GM11168 (cell line): ENCODE results near the gene BRSK2.
"Not testable (repeated sequence)": the region's sequence is repeated elsewhere in the genome, so short reads cannot be mapped to it uniquely, and the experiment has no call there.

Source experiments
- in situ Hi-C: fragments of 300-500 bp; cut with MboI; formaldehyde crosslinking; loops from one replicate; pipeline ENCODE4 v1.12.0; 2022; ENCODE audit warnings: low sequenced_read_pairs; ENCODE audit not compliant: unreplicated experiment

BRSK2 gene

GRCh38 chr11:1353383-1354124 is 36.2 kb upstream of the BRSK2 start:
- in situ Hi-C loops: no loop called here

GRCh38 chr11:1354125-1354938 is 35.4 kb upstream of the BRSK2 start:
- in situ Hi-C loops: no loop called here

- in situ Hi-C loops: no loop called here
Measured at GRCh38 chr11:1356007-1356435, 33.7 kb upstream of the BRSK2 start.

- in situ Hi-C loops: no loop called here
Measured at GRCh38 chr11:1356478-1356960, 33.2 kb upstream of the BRSK2 start.

GRCh38 chr11:1358286-1358685 is 31.4 kb upstream of the BRSK2 start:
- in situ Hi-C loops: no loop called here

GRCh38 chr11:1358931-1359330 is 30.8 kb upstream of the BRSK2 start:
- in situ Hi-C loops: not testable (repeated sequence)

- in situ Hi-C loops: no loop called here
Measured at GRCh38 chr11:1359556-1359955, 30.2 kb upstream of the BRSK2 start.

GRCh38 chr11:1360181-1360834 is 29.4 kb upstream of the BRSK2 start:
- in situ Hi-C loops: no loop called here

- in situ Hi-C loops: no loop called here
Measured at GRCh38 chr11:1360835-1361357, 28.8 kb upstream of the BRSK2 start.

- in situ Hi-C loops: no loop called here
Measured at GRCh38 chr11:1361882-1362281, 27.9 kb upstream of the BRSK2 start.

- in situ Hi-C loops: no loop called here
Measured at GRCh38 chr11:1367721-1368120, 22.0 kb upstream of the BRSK2 start.

GRCh38 chr11:1368216-1368615 is 21.5 kb upstream of the BRSK2 start:
- in situ Hi-C loops: no loop called here

- in situ Hi-C loops: no loop called here
Measured at GRCh38 chr11:1368966-1369365, 20.8 kb upstream of the BRSK2 start.

GRCh38 chr11:1369371-1370005 is 20.2 kb upstream of the BRSK2 start:
- in situ Hi-C loops: no loop called here

GRCh38 chr11:1370186-1371025 is 19.3 kb upstream of the BRSK2 start:
- in situ Hi-C loops: no loop called here

- in situ Hi-C loops: no loop called here
Measured at GRCh38 chr11:1371026-1371325, 18.8 kb upstream of the BRSK2 start.

GRCh38 chr11:1371377-1371776 is 18.4 kb upstream of the BRSK2 start:
- in situ Hi-C loops: no loop called here

GRCh38 chr11:1371836-1372465 is 17.8 kb upstream of the BRSK2 start:
- in situ Hi-C loops: no loop called here

GRCh38 chr11:1372660-1373059 is 17.1 kb upstream of the BRSK2 start:
- in situ Hi-C loops: no loop called here
